HEK293 (cell line): ENCODE data around the gene ING4.

ENCODE experiments used
- CTCF ChIA-PET: fragments of 350-600 bp; formaldehyde crosslinking; extraction: SDS; loops from one replicate; lab custom pipeline; 2021; ENCODE audit warnings: antibody characterized with exemption; lab: Yijun Ruan, JAX
- POLR2A ChIA-PET: fragments of 300-600 bp; formaldehyde crosslinking; extraction: SDS; loops from one replicate; lab custom pipeline; 2020; ENCODE audit warnings: antibody characterized with exemption, inconsistent platforms; lab: Yijun Ruan, JAX
- H3K27ac ChIP-seq: fragments of 200-500 bp; sonication (Bioruptor generic); 2 replicates; pipeline ENCODE4 v1.5.1; 2014; ENCODE audit warnings: low read depth, low read length, control low read depth, inconsistent platforms; ENCODE audit errors: extremely low read depth
- H3K36me3 ChIP-seq, 2 experiments: fragments of 200-500 bp in 1 of 2; sonication (Bioruptor generic) in 1 of 2; 1 replicate in 1 of 2; 2 replicates in 1 of 2; pipeline ENCODE4 v1.5.1; 2014 to 2017; ENCODE audit warnings: inconsistent platforms in 2 of 2, low read length in 2 of 2; ENCODE audit not compliant: control insufficient read depth in 2 of 2, insufficient read depth in 1 of 2
- H3K4me1 ChIP-seq: fragments of 200-500 bp; sonication (Bioruptor generic); 2 replicates; pipeline ENCODE4 v1.5.1; 2014; ENCODE audit warnings: mild to moderate bottlenecking, low read length, inconsistent platforms; ENCODE audit not compliant: control insufficient read depth, insufficient read depth
- H3K4me3 ChIP-seq: 2 replicates; pipeline ENCODE4 v1.5.1; 2011; ENCODE audit warnings: low read depth, mild to moderate bottlenecking, control low read depth, low read length, moderate library complexity
- H3K9me3 ChIP-seq: fragments of 200-500 bp; sonication (Bioruptor generic); 2 replicates; pipeline ENCODE4 v1.5.1; 2014; ENCODE audit warnings: low read depth, low read length, inconsistent platforms; ENCODE audit not compliant: control insufficient read depth, insufficient read depth
- BCL11A ChIP-seq: fragments of 450-650 bp; formaldehyde crosslinking; IDR thresholded peaks from 2 replicates; pipeline ENCODE4 v1.5.1; 2016; ENCODE audit warnings: low read depth, missing biosample characterization, missing genetic modification characterization
- EGR2 ChIP-seq: fragments of 450-650 bp; formaldehyde crosslinking; IDR thresholded peaks from 2 replicates; pipeline ENCODE4 v1.5.1; 2016; ENCODE audit warnings: low read depth, missing biosample characterization, missing genetic modification characterization
- IKZF3 ChIP-seq: fragments of 450-650 bp; IDR thresholded peaks from 2 replicates; pipeline ENCODE4 v1.5.0; 2018; ENCODE audit warnings: missing biosample characterization, mild to moderate bottlenecking, missing genetic modification characterization, moderate library complexity
- REPIN1 ChIP-seq: fragments of 450-650 bp; formaldehyde crosslinking; IDR thresholded peaks from 2 replicates; pipeline ENCODE4 v1.5.1; 2017; ENCODE audit warnings: missing biosample characterization, missing genetic modification characterization, low read depth
- ZBTB1 ChIP-seq: fragments of 450-650 bp; formaldehyde crosslinking; IDR thresholded peaks from 2 replicates; pipeline ENCODE4 v1.5.1; 2016; ENCODE audit warnings: missing biosample characterization, missing genetic modification characterization
- ZBTB21 ChIP-seq: fragments of 450-650 bp; formaldehyde crosslinking; IDR thresholded peaks from 2 replicates; pipeline ENCODE4 v1.5.1; 2017; ENCODE audit warnings: missing biosample characterization, missing genetic modification characterization
- ZFHX2 ChIP-seq: fragments of 450-650 bp; formaldehyde crosslinking; conservative IDR thresholded peaks from 2 replicates; pipeline ENCODE4 v1.5.1; 2016; ENCODE audit warnings: missing biosample characterization, missing genetic modification characterization
- ZFP37 ChIP-seq: fragments of 450-650 bp; formaldehyde crosslinking; IDR thresholded peaks from 2 replicates; pipeline ENCODE4 v1.5.1; 2016; ENCODE audit warnings: missing biosample characterization, missing genetic modification characterization
- ZFP41 ChIP-seq: fragments of 450-650 bp; formaldehyde crosslinking; IDR thresholded peaks from 2 replicates; pipeline ENCODE4 v1.5.1; 2016; ENCODE audit warnings: missing biosample characterization, missing genetic modification characterization, borderline replicate concordance
- ZFP69B ChIP-seq: fragments of 450-650 bp; formaldehyde crosslinking; IDR thresholded peaks from 2 replicates; pipeline ENCODE4 v1.5.1; 2016; ENCODE audit warnings: missing biosample characterization, missing genetic modification characterization
- ZNF138 ChIP-seq: fragments of 450-650 bp; formaldehyde crosslinking; IDR thresholded peaks from 2 replicates; pipeline ENCODE4 v1.5.1; 2016; ENCODE audit warnings: missing biosample characterization, missing genetic modification characterization, borderline replicate concordance
- ZNF16 ChIP-seq: fragments of 450-650 bp; formaldehyde crosslinking; IDR thresholded peaks from 2 replicates; pipeline ENCODE4 v1.5.1; 2016; ENCODE audit warnings: low read depth, missing biosample characterization, missing genetic modification characterization
- ZNF169 ChIP-seq: fragments of 450-650 bp; formaldehyde crosslinking; IDR thresholded peaks from 2 replicates; pipeline ENCODE4 v1.5.1; 2016; ENCODE audit warnings: missing biosample characterization, missing genetic modification characterization
- ZNF23 ChIP-seq: fragments of 450-650 bp; formaldehyde crosslinking; IDR thresholded peaks from 2 replicates; pipeline ENCODE4 v1.5.1; 2016; ENCODE audit warnings: missing biosample characterization, missing genetic modification characterization, borderline replicate concordance
- ZNF600 ChIP-seq: fragments of 450-650 bp; formaldehyde crosslinking; IDR thresholded peaks from 2 replicates; pipeline ENCODE4 v1.5.1; 2016; ENCODE audit warnings: missing biosample characterization, missing genetic modification characterization
- ZNF629 ChIP-seq: fragments of 450-650 bp; formaldehyde crosslinking; IDR thresholded peaks from 2 replicates; pipeline ENCODE4 v1.5.1; 2017; ENCODE audit warnings: missing biosample characterization, missing genetic modification characterization
- TF ChIP-seq, protein P1 (sequence below): fragments of 450-650 bp; formaldehyde crosslinking; IDR thresholded peaks from 2 replicates; pipeline ENCODE4 v1.5.1; 2016; ENCODE audit warnings: missing biosample characterization, missing genetic modification characterization
- TF ChIP-seq, protein P2 (sequence below): fragments of 450-650 bp; formaldehyde crosslinking; conservative IDR thresholded peaks from 2 replicates; pipeline ENCODE4 v1.5.1; 2016; ENCODE audit warnings: low read depth, missing biosample characterization, missing genetic modification characterization
- TF ChIP-seq, protein P3 (sequence below): fragments of 450-650 bp; formaldehyde crosslinking; conservative IDR thresholded peaks from 2 replicates; pipeline ENCODE4 v1.5.1; 2016; ENCODE audit warnings: low read depth, missing biosample characterization, missing genetic modification characterization
- TF ChIP-seq, protein P4 (sequence below): fragments of 450-650 bp; IDR thresholded peaks from 2 replicates; pipeline ENCODE4 v1.5.1; 2018; ENCODE audit warnings: missing biosample characterization, missing genetic modification characterization

ING4 gene

DNA sequence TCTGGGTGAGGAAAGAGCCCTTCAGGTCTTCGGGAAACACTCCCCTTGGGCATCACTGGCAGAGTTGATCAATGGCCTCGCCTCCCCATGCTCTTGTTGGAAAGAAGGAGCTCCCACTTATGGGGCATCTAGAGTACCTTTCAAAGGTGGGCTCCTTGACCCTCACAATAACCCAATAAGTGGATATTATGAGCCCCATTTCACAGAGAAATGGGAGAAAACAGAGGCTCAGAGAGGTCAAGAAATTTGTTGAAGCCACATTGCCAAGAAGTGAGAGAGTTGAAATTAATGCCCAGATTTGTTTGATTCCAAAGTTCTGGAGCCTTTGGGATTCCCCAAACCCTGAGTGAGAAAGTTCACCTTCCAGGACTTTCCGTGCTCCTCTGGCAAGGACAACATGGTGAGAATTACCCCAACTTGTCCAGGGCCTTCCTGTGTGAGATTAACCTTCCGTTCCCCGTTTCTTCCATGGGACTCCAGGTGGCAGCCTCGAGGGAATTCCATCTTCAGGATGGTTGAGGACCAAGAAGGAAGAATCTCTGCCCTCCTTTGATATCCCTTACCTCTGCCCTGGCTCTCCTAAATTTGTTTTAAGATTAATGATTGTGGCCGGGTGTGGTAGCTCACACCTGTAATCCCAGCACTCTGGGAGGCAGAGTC is 48.3 kb downstream of the ING4 start:
- TF ChIP-seq IKZF3 (tag by site-specific recombination): 0 out of 2 replicates have a peak, but pooled peaks have one; percentile 35
- no peak for TF ChIP-seq ZBTB1 (tag by site-specific recombination)
- no peak for TF ChIP-seq ZFP37 (tag by site-specific recombination)
- no peaks in the 10 kb centered on the region for H3K9me3 ChIP-seq
- peak overlapping the region; percentile 79 for H3K27ac ChIP-seq
- POLR2A ChIA-PET: interaction anchor here (0.5 to 2.6 kb wide), 11 partner anchors 14 to 278 kb away, joined by 3 to 30 read pairs (median 5); partner anchors contain the start of genes COPS7A, GAPDH, MLF2 and PTMS
- H3K4me3 ChIP-seq: no peak overlapping the region
- H3K36me3 ChIP-seq: no peaks in the 10 kb centered on the region
- CTCF ChIA-PET: interaction anchor here (0.6 to 2.0 kb wide), 10 partner anchors 14 to 496 kb away, joined by 3 to 8 read pairs (median 3); partner anchors contain the start of gene MLF2
- peaks cover 14% of the 10 kb centered on the region for H3K4me1 ChIP-seq

DNA sequence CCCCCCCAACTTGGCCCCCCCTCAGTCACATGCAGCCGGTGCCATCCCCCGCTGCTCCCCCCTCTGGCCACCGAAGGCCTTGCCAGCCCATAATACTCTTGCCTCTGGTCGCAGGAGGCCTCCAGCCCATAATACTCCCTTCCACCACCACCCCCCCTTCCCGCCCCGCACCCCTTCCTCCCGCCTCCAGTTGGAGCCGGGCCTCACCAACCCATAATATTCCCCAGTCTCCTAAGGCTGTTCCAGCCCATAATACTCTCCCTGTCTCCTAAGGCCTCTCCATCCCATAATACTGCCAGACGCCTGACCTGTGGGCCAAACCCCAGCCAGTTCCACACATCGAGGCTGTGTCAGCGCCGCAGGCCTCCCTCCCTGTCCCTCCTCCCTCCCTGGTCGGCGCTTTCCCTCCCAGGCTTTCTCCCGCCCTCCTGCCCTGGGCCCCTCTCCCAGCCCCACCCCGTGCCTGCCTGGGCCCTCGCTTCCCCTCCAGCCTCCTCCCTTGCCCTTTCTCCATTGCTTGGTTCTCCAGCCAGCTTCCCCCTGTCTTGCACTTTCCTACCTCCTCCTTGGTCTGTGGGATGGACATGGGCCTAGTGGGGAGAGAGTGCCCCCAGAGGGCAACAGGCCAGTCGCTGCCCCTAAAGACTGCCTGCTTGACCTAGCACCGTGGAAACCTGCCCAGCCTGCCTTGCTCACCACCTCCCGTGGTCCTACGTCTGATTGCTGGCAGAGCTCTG is 49.0 kb downstream of the ING4 start:
- Histone ChIP-seq H3K27ac (peak overlapping the region; percentile 79), H3K36me3 (no peaks in the 10 kb centered on the region), H3K4me1 (peaks cover 14% of the 10 kb centered on the region), H3K9me3 (no peaks in the 10 kb centered on the region), H3K4me3 (no peak overlapping the region)
- ChIA-PET POLR2A (interaction anchor here (0.5 to 2.6 kb wide), 19 partner anchors 9 to 696 kb away, joined by 3 to 30 read pairs (median 5); partner anchors contain the start of genes CDCA3, COPS7A, GAPDH and MLF2), CTCF (interaction anchor here (0.6 to 2.0 kb wide), 10 partner anchors 14 to 497 kb away, joined by 3 to 8 read pairs (median 4); no protein-coding TSS in a partner anchor)
- TF ChIP-seq, protein P1, sequence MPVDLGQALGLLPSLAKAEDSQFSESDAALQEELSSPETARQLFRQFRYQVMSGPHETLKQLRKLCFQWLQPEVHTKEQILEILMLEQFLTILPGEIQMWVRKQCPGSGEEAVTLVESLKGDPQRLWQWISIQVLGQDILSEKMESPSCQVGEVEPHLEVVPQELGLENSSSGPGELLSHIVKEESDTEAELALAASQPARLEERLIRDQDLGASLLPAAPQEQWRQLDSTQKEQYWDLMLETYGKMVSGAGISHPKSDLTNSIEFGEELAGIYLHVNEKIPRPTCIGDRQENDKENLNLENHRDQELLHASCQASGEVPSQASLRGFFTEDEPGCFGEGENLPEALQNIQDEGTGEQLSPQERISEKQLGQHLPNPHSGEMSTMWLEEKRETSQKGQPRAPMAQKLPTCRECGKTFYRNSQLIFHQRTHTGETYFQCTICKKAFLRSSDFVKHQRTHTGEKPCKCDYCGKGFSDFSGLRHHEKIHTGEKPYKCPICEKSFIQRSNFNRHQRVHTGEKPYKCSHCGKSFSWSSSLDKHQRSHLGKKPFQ (tag by site-specific recombination): no peak
- TF ChIP-seq ZFP69B (tag by site-specific recombination): peak; percentile 96
- TF ChIP-seq ZNF629 (tag by site-specific recombination): 0 out of 2 replicates have a peak, but pooled peaks have one; percentile 39
- TF ChIP-seq ZFP41 (tag by site-specific recombination): no peak
- TF ChIP-seq ZFHX2 (tag by site-specific recombination): peak; percentile 18; the same call in 1 of the 2 replicates
- no peak for TF ChIP-seq ZNF16
- peak; percentile 94 for TF ChIP-seq ZNF600
- no peak for TF ChIP-seq REPIN1
- TF ChIP-seq, protein P2, sequence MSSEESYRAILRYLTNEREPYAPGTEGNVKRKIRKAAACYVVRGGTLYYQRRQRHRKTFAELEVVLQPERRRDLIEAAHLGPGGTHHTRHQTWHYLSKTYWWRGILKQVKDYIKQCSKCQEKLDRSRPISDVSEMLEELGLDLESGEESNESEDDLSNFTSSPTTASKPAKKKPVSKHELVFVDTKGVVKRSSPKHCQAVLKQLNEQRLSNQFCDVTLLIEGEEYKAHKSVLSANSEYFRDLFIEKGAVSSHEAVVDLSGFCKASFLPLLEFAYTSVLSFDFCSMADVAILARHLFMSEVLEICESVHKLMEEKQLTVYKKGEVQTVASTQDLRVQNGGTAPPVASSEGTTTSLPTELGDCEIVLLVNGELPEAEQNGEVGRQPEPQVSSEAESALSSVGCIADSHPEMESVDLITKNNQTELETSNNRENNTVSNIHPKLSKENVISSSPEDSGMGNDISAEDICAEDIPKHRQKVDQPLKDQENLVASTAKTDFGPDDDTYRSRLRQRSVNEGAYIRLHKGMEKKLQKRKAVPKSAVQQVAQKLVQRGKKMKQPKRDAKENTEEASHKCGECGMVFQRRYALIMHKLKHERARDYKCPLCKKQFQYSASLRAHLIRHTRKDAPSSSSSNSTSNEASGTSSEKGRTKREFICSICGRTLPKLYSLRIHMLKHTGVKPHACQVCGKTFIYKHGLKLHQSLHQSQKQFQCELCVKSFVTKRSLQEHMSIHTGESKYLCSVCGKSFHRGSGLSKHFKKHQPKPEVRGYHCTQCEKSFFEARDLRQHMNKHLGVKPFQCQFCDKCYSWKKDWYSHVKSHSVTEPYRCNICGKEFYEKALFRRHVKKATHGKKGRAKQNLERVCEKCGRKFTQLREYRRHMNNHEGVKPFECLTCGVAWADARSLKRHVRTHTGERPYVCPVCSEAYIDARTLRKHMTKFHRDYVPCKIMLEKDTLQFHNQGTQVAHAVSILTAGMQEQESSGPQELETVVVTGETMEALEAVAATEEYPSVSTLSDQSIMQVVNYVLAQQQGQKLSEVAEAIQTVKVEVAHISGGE (tag by site-specific recombination): peak; percentile 44; the same call in 1 of the 2 replicates
- no peak for TF ChIP-seq ZNF23
- peak; percentile 71; the same call in 1 of the 2 replicates for TF ChIP-seq BCL11A (tag by site-specific recombination)
- TF ChIP-seq ZNF169: no peak
- TF ChIP-seq, protein P3, sequence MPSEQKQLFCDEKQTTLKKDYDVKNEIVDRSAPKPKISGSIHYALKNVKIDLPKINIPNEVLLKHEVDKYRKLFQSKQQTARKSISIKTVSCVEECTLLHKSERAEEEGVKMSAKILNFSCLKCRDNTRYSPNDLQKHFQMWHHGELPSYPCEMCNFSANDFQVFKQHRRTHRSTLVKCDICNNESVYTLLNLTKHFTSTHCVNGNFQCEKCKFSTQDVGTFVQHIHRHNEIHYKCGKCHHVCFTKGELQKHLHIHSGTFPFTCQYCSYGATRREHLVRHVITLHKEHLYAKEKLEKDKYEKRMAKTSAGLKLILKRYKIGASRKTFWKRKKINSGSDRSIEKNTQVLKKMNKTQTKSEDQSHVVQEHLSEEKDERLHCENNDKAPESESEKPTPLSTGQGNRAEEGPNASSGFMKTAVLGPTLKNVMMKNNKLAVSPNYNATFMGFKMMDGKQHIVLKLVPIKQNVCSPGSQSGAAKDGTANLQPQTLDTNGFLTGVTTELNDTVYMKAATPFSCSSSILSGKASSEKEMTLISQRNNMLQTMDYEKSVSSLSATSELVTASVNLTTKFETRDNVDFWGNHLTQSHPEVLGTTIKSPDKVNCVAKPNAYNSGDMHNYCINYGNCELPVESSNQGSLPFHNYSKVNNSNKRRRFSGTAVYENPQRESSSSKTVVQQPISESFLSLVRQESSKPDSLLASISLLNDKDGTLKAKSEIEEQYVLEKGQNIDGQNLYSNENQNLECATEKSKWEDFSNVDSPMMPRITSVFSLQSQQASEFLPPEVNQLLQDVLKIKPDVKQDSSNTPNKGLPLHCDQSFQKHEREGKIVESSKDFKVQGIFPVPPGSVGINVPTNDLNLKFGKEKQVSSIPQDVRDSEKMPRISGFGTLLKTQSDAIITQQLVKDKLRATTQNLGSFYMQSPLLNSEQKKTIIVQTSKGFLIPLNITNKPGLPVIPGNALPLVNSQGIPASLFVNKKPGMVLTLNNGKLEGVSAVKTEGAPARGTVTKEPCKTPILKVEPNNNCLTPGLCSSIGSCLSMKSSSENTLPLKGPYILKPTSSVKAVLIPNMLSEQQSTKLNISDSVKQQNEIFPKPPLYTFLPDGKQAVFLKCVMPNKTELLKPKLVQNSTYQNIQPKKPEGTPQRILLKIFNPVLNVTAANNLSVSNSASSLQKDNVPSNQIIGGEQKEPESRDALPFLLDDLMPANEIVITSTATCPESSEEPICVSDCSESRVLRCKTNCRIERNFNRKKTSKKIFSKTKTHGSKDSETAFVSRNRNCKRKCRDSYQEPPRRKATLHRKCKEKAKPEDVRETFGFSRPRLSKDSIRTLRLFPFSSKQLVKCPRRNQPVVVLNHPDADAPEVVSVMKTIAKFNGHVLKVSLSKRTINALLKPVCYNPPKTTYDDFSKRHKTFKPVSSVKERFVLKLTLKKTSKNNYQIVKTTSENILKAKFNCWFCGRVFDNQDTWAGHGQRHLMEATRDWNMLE (tag by site-specific recombination): peak; percentile 53
- TF ChIP-seq, protein P4, sequence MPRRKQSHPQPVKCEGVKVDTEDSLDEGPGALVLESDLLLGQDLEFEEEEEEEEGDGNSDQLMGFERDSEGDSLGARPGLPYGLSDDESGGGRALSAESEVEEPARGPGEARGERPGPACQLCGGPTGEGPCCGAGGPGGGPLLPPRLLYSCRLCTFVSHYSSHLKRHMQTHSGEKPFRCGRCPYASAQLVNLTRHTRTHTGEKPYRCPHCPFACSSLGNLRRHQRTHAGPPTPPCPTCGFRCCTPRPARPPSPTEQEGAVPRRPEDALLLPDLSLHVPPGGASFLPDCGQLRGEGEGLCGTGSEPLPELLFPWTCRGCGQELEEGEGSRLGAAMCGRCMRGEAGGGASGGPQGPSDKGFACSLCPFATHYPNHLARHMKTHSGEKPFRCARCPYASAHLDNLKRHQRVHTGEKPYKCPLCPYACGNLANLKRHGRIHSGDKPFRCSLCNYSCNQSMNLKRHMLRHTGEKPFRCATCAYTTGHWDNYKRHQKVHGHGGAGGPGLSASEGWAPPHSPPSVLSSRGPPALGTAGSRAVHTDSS: no peak
- peak; percentile 56; the same call in 1 of the 2 replicates for TF ChIP-seq ZBTB21 (tag by site-specific recombination)
- peak; percentile 37; the same call in 1 of the 2 replicates for TF ChIP-seq EGR2 (tag by site-specific recombination)
- no peak for TF ChIP-seq ZNF138 (tag by site-specific recombination)
